PC-3 (cell line): ENCODE results near the gene MYO1A.

ENCODE experiments used
- EZH2 ChIP-seq: fragments of 300-600 bp; sonication (generic); IDR thresholded peaks from one replicate; pipeline ENCODE4 v1.6.1; 2017; ENCODE audit warnings: antibody characterized with exemption, mild to moderate bottlenecking, low read length; ENCODE audit not compliant: unreplicated experiment
- EZH2phosphoT487 ChIP-seq: fragments of 300-600 bp; sonication (generic); IDR thresholded peaks from 2 replicates; pipeline ENCODE4 v1.6.1; 2018; ENCODE audit warnings: mild to moderate bottlenecking, antibody characterized with exemption, low read length, borderline replicate concordance
- TF ChIP-seq, protein P1 (sequence below): fragments of 300-600 bp; sonication (generic); conservative IDR thresholded peaks from 2 replicates; pipeline ENCODE4 v1.5.1; 2017; ENCODE audit warnings: antibody characterized with exemption, low read depth, mild to moderate bottlenecking, low read length

DNA sequence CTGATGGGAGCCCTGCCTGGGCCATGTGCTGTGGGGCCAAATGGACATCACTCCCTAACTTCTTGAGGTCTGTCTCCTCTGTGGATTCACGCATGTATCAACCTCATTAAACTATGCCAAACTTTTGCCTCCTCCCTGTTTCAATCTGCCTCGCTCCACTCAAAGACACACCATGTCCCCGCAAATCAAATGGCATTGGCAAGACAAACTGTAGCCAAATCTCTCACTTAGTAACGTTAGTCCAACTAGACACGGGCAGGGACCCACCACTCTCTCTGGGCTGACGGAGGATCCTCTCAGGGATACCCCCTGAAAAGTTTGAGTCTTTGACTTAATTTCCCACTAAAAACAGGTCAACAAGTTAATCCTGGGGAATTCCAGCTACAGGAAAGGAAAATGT is 51.6 kb downstream of the MYO1A start:
- TF ChIP-seq, protein P1, sequence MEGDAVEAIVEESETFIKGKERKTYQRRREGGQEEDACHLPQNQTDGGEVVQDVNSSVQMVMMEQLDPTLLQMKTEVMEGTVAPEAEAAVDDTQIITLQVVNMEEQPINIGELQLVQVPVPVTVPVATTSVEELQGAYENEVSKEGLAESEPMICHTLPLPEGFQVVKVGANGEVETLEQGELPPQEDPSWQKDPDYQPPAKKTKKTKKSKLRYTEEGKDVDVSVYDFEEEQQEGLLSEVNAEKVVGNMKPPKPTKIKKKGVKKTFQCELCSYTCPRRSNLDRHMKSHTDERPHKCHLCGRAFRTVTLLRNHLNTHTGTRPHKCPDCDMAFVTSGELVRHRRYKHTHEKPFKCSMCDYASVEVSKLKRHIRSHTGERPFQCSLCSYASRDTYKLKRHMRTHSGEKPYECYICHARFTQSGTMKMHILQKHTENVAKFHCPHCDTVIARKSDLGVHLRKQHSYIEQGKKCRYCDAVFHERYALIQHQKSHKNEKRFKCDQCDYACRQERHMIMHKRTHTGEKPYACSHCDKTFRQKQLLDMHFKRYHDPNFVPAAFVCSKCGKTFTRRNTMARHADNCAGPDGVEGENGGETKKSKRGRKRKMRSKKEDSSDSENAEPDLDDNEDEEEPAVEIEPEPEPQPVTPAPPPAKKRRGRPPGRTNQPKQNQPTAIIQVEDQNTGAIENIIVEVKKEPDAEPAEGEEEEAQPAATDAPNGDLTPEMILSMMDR: no peak
- no peak for TF ChIP-seq EZH2phosphoT487
- no peak for TF ChIP-seq EZH2
